GM12878 (cell line): Measurements from ENCODE around the gene LKAAEAR1. TPM values are rescaled to one million over a fixed set of nuclear protein-coding genes. Genes with fewer than 3 reads are reported as not detected.
A peak's percentile ranks its signal among the peaks of the same experiment; 100 is the strongest.

Experiments used
- ATAC-seq: fragments of 200-7000 bp; cut with Tn5 transposase; 3 replicates; pipeline ENCODE4 v1.9.1; 2020; ENCODE audit warnings: mild to moderate bottlenecking, moderate library complexity
- BruUV-seq: library from RNA; stranded (reverse); fragments of 400-500 nt; replicated peaks from 2 replicates; lab custom pipeline; 2021; lab: Mats Ljungman, UMichigan
- CTCF ChIA-PET: fragments of 300-600 bp; sonication (Branson Sonifier 250); formaldehyde crosslinking; extraction: SDS; loops from one replicate; lab custom pipeline; 2021; ENCODE audit warnings: inconsistent platforms; lab: Yijun Ruan, JAX
- POLR2A ChIA-PET: fragments of 350-600 bp; formaldehyde crosslinking; extraction: SDS; loops from one replicate; lab custom pipeline; 2021; ENCODE audit warnings: inconsistent platforms; lab: Charles Lee
- RAD21 ChIA-PET: fragments of 300-600 bp; sonication (Branson Sonifier 250); formaldehyde crosslinking; loops from one replicate; lab custom pipeline; 2023; ENCODE audit warnings: antibody characterized with exemption; ENCODE audit not compliant: unreplicated experiment; lab: Charles Lee
- SMC1A ChIA-PET: fragments of 300-600 bp; sonication (Branson Sonifier 250); formaldehyde crosslinking; loops from one replicate; lab custom pipeline; 2023; ENCODE audit not compliant: unreplicated experiment, uncharacterized antibody; lab: Charles Lee
- DNase-seq: peaks from one replicate; pipeline ENCODE4 v3.0.0-alpha.2; 2011; ENCODE audit warnings: low read depth, low spot score
- FAIRE-seq: peaks from 3 replicates; lab custom pipeline; 2011; peaks lifted over from hg19 to GRCh38; lab: Jason Lieb, UNC
- H2AFZ ChIP-seq: 2 replicates; pipeline ENCODE4 v1.6.0; 2011; ENCODE audit warnings: low read depth, low read length, control low read depth; ENCODE audit not compliant: control insufficient read depth
- H3K27ac ChIP-seq: 2 replicates; pipeline ENCODE4 v1.5.1; 2011; ENCODE audit warnings: control low read depth; ENCODE audit not compliant: control insufficient read depth, insufficient read depth
- H3K27me3 ChIP-seq, 2 experiments: replicated peaks in 1 of 2; 2 replicates each; pipeline versions ENCODE4 v1.6.0 to v1.6.1; 2011; ENCODE audit warnings: low read length in 1 of 2; ENCODE audit not compliant: control insufficient read depth in 2 of 2, insufficient read depth in 2 of 2
- H3K36me3 ChIP-seq, 2 experiments: 2 replicates each; pipeline ENCODE4 v1.5.1; 2011; ENCODE audit warnings: low read length in 1 of 2; ENCODE audit not compliant: control insufficient read depth in 2 of 2, insufficient read depth in 2 of 2
- H3K4me1 ChIP-seq: 2 replicates; pipeline ENCODE4 v1.6.1; 2011; ENCODE audit warnings: mild to moderate bottlenecking, low read length, moderate library complexity, mixed read lengths; ENCODE audit not compliant: control insufficient read depth, insufficient read depth
- H3K4me2 ChIP-seq: 2 replicates; pipeline ENCODE4 v1.6.0; 2011; ENCODE audit warnings: control low read depth; ENCODE audit not compliant: control insufficient read depth, insufficient read depth
- H3K4me3 ChIP-seq: fragments of 200-600 bp; sonication (generic); 2 replicates; pipeline ENCODE4 v1.5.1; 2016
- H3K79me2 ChIP-seq: 2 replicates; pipeline ENCODE4 v1.6.0; 2011; ENCODE audit warnings: low read length; ENCODE audit not compliant: control insufficient read depth, insufficient read depth
- H3K9ac ChIP-seq: 2 replicates; pipeline ENCODE4 v1.8.0; 2011; ENCODE audit warnings: low read length, control low read depth, mixed read lengths; ENCODE audit not compliant: control insufficient read depth, insufficient read depth
- H3K9me3 ChIP-seq: replicated peaks from 3 replicates; pipeline ENCODE4 v1.5.1; 2011; ENCODE audit warnings: mild to moderate bottlenecking, low read length; ENCODE audit not compliant: control insufficient read depth, insufficient read depth
- H4K20me1 ChIP-seq: 2 replicates; pipeline ENCODE4 v1.6.0; 2011; ENCODE audit not compliant: control insufficient read depth, insufficient read depth
- BCLAF1 ChIP-seq: fragments of 450-650 bp; IDR thresholded peaks from 2 replicates; pipeline ENCODE4 v1.6.1; 2017; ENCODE audit warnings: antibody characterized with exemption, mild to moderate bottlenecking, moderate library complexity
- CUX1 ChIP-seq: IDR thresholded peaks from 2 replicates; pipeline ENCODE4 v1.6.1; 2012; ENCODE audit warnings: improper control_type of control experiment, low read depth, low read length; ENCODE audit not compliant: insufficient replicate concordance
- ESRRA ChIP-seq: IDR thresholded peaks from 2 replicates; pipeline ENCODE4 v1.6.1; 2012; ENCODE audit warnings: mild to moderate bottlenecking, low read length, improper control_type of control experiment
- MXI1 ChIP-seq: fragments of 150-350 bp; IDR thresholded peaks from 2 replicates; pipeline ENCODE4 v1.6.1; 2011; ENCODE audit warnings: low read depth, mild to moderate bottlenecking, inconsistent platforms, low read length, improper control_type of control experiment
- PAX8 ChIP-seq: fragments of 450-650 bp; IDR thresholded peaks from 2 replicates; pipeline ENCODE4 v1.6.1; 2017; ENCODE audit warnings: mild to moderate bottlenecking, moderate library complexity
- WGBS: methylation state at CpG from one replicate; pipeline ENCODE4 v1.1.6; 2016; ENCODE audit warnings: low lambda C conversion rate; ENCODE audit not compliant: insufficient replicate concordance, insufficient coverage; ENCODE audit errors: missing lambda C conversion rate; 5-methylcytosine and 5-hydroxymethylcytosine counted together
- in situ Hi-C: fragments of 300-500 bp; cut with MboI; formaldehyde crosslinking; loops from 9 replicates; pipeline ENCODE4 v1.14.3; 2018; ENCODE audit warnings: mixed read lengths
- intact Hi-C: fragments of 100-400 bp; cut with micrococcal nuclease; formaldehyde crosslinking; loops from one replicate; pipeline ENCODE4 v1.14.2; 2022; ENCODE audit not compliant: unreplicated experiment
- polyA plus RNA-seq, 11 experiments: library from polyadenylated mRNA; depleted of rRNA in 4 of 11; unstranded in 6 of 11; stranded (reverse) in 5 of 11; fragments of >200 nt; fragmentation: Nextera tagmentation in 4 of 11; fragmentation: Illumina TruSeq in 1 of 11; extraction: Ambion mirVana in 4 of 11; extraction: Trizol in 1 of 11; gene quantifications; 1 replicate in 1 of 11; 2 replicates in 10 of 11; pipeline versions ENCODE4 v1.2.1 to v1.2.3, GENCODE V29; 2011 to 2016; ENCODE audit warnings: inconsistent platforms in 2 of 11, missing spikeins in 2 of 11, low read depth in 1 of 11
- total RNA-seq, 4 experiments: library from RNA; depleted of rRNA in 3 of 4; stranded (reverse); fragments of >200 nt in 3 of 4; fragmentation: Illumina TruSeq in 1 of 4; extraction: Trizol in 1 of 4; gene quantifications; 2 replicates each; pipeline versions ENCODE4 v1.2.1 to v1.2.3, GENCODE V29; 2013 to 2021

The LKAAEAR1 gene
- total and polyA plus RNA-seq, 10 of the 15 experiments (the other 5 are each of a cell fraction or from before 2014, with no cell fraction given) = not detected

GRCh38 chr20:64075556-64075955 lies 8.6 kb downstream of the LKAAEAR1 start:
- WGBS = 78% methylated on average over 8 of the region's 12 CpGs
- Histone ChIP-seq H4K20me1 (no peaks in the 10 kb centered on the region), H3K4me1 (peaks cover 18% of the 10 kb centered on the region; the same call in 1 of the 2 replicates), H3K9ac (no peak overlapping the region), H2AFZ (no peak overlapping the region), H3K27me3 (no peaks in the 10 kb centered on the region), H3K36me3 (peaks cover 3 to 22% of the 10 kb centered on the region in 2 experiments), H3K9me3 (no peaks in the 10 kb centered on the region), H3K4me3 (no peak overlapping the region), H3K27ac (no peak overlapping the region), H3K79me2 (peaks cover 30% of the 10 kb centered on the region), H3K4me2 (no peak overlapping the region)
- intact Hi-C loops (no loop called here), in situ Hi-C loops (no loop called here)
- FAIRE-seq (no peak), ATAC-seq (no peak), DNase-seq (no peak)
- SMC1A ChIA-PET = interaction anchor here (2.8 kb wide), 1 partner anchor 9 kb away, joined by 10 read pairs; no protein-coding TSS in a partner anchor
- POLR2A ChIA-PET = interaction anchor here (1.2 to 2.5 kb wide), 3 partner anchors 11 to 37 kb away, joined by 3 to 10 read pairs (median 4); no protein-coding TSS in a partner anchor
- CTCF ChIA-PET = no interaction called here
- TF ChIP-seq CUX1 = no peak
- no peak for TF ChIP-seq ESRRA
- no peak for TF ChIP-seq BCLAF1
- no peak for TF ChIP-seq PAX8
- no peak for TF ChIP-seq MXI1
- RAD21 ChIA-PET = interaction anchor here (0.6 to 1.8 kb wide), 3 partner anchors 26 to 63 kb away, joined by 4 to 5 read pairs (median 4); no protein-coding TSS in a partner anchor
- BruUV-seq = TSS peak; percentile 26
